T-helper 2 cell treated with Interferon-gamma antibody and Interleukin-4, amounts not matched to agents 100 ng/mL and 5 ng/mL, for 36 hours (primary cell): Measurements from ENCODE around the gene CABP2. TPM values are rescaled to one million over a fixed set of nuclear protein-coding genes. Genes with fewer than 3 reads are reported as not detected.

Experiments
- intact Hi-C: fragments of 100-400 bp; cut with micrococcal nuclease; formaldehyde crosslinking; loops from one replicate; pipeline ENCODE4 v1.15.1; 2023
- total RNA-seq: library from RNA; stranded (reverse); gene quantifications from 2 replicates; pipeline ENCODE4 v1.2.3, GENCODE V29; 2022

The CABP2 gene
- total RNA-seq, 1 donor from 2014 or later = not detected

- intact Hi-C loops = no loop called here
Measured at GRCh38 chr11:67496113-67496512, 27.1 kb downstream of the CABP2 start.

GRCh38 chr11:67495234-67496005 lies 27.8 kb downstream of the CABP2 start:
- intact Hi-C loops = no loop called here

- intact Hi-C loops = no loop called here
Measured at GRCh38 chr11:67494371-67495233, 28.6 kb downstream of the CABP2 start.

GRCh38 chr11:67493548-67494370 lies 29.5 kb downstream of the CABP2 start:
- intact Hi-C loops = no loop called here

GRCh38 chr11:67492801-67493547 lies 30.3 kb downstream of the CABP2 start:
- intact Hi-C loops = no loop called here

GRCh38 chr11:67492069-67492727 lies 31.0 kb downstream of the CABP2 start:
- intact Hi-C loops = no loop called here

GRCh38 chr11:67491276-67492068 lies 31.8 kb downstream of the CABP2 start:
- intact Hi-C loops = no loop called here

GRCh38 chr11:67490727-67491065 lies 32.5 kb downstream of the CABP2 start:
- intact Hi-C loops = no loop called here

- intact Hi-C loops = no loop called here
Measured at GRCh38 chr11:67489885-67490726, 33.1 kb downstream of the CABP2 start.

GRCh38 chr11:67489203-67489884 lies 33.9 kb downstream of the CABP2 start:
- intact Hi-C loops = no loop called here

- intact Hi-C loops = no loop called here
Measured at GRCh38 chr11:67486481-67487195, 36.6 kb downstream of the CABP2 start.

GRCh38 chr11:67485873-67486361 lies 37.3 kb downstream of the CABP2 start:
- intact Hi-C loops = loop anchor here (1.0 to 2.0 kb wide), 2 partner anchors 22 to 47 kb away; no protein-coding TSS in a partner anchor

GRCh38 chr11:67484847-67485311 lies 38.4 kb downstream of the CABP2 start:
- intact Hi-C loops = loop anchor here (1.0 to 2.0 kb wide), 5 partner anchors 16 to 83 kb away; partner anchors contain the start of gene TMEM134

- intact Hi-C loops = loop anchor here (1.0 to 2.0 kb wide), 6 partner anchors 15 to 131 kb away; partner anchors contain the start of genes POLD4, RPS6KB2 and TMEM134
Measured at GRCh38 chr11:67483831-67484665, 39.2 kb downstream of the CABP2 start.

GRCh38 chr11:67482827-67483798 lies 40.1 kb downstream of the CABP2 start, which contains the start of gene AIP:
Gene AIP, plus strand, starts transcription at chr11:67483026. Its CDS starts 133 bp downstream, at chr11:67483159.
- intact Hi-C loops = loop anchor here (1.0 kb wide), 2 partner anchors 55 to 130 kb away; partner anchors contain the start of genes POLD4 and RPS6KB2
